Fibroblast of pulmonary artery (primary cell): ENCODE measurements around the gene C22orf23.
A peak's percentile ranks its signal among the peaks of the same experiment; 100 is the strongest.

Experiments
- DNase-seq: peaks from one replicate; pipeline ENCODE4 v3.0.0-alpha.2; 2010; ENCODE audit warnings: low read depth
- H3K4me3 ChIP-seq: replicated peaks from 2 replicates; pipeline ENCODE4 v1.5.1; 2011; ENCODE audit warnings: low read depth, mild to moderate bottlenecking, control low read depth, low read length, moderate library complexity
- CTCF ChIP-seq: IDR thresholded peaks from 2 replicates; pipeline ENCODE4 v1.5.1; 2011; ENCODE audit warnings: mild to moderate bottlenecking, control low read depth, low read length, inconsistent platforms; ENCODE audit errors: missing control alignments

Gene C22orf23

GRCh38 chr22:37905534-37906363 lies 47.7 kb downstream of the C22orf23 start, which contains the start of gene MICALL1:
MICALL1 (plus strand) TSS chr22:37906297; CDS start chr22:37906423, 126 bp downstream.
- peak; percentile 70 for DNase-seq
- peak within 1 kb of the TSS; percentile 74 for H3K4me3 ChIP-seq
- TF ChIP-seq CTCF, result no peak

GRCh38 chr22:37904572-37905533 lies 48.5 kb downstream of the C22orf23 start:
- peak overlapping the region; percentile 45 for H3K4me3 ChIP-seq
- peak; percentile 98 for DNase-seq
- no peak for TF ChIP-seq CTCF

- DNase-seq, result peak; percentile 18
- no peak overlapping the region for H3K4me3 ChIP-seq
- TF ChIP-seq CTCF, result no peak
Observed at GRCh38 chr22:37898441-37899181, 54.8 kb downstream of the C22orf23 start.

GRCh38 chr22:37897807-37898206 lies 55.6 kb downstream of the C22orf23 start:
- DNase-seq, result no peak
- H3K4me3 ChIP-seq, result no peak overlapping the region
- TF ChIP-seq CTCF, result no peak

GRCh38 chr22:37896939-37897338 lies 56.5 kb downstream of the C22orf23 start:
- DNase-seq, result no peak
- no peak for TF ChIP-seq CTCF
- no peak overlapping the region for H3K4me3 ChIP-seq

GRCh38 chr22:37896181-37896592 lies 57.2 kb downstream of the C22orf23 start:
- TF ChIP-seq CTCF, result no peak
- DNase-seq, result peak; percentile 50
- H3K4me3 ChIP-seq, result no peak overlapping the region
